HEK293T (cell line): ENCODE measurements around the gene PLEKHB2.
"Not testable (repeated sequence)": the region's sequence is repeated elsewhere in the genome, so short reads cannot be mapped to it uniquely, and the experiment has no call there.

ENCODE experiments used
- CTCF ChIA-PET: fragments of 350-600 bp; formaldehyde crosslinking; extraction: SDS; loops from one replicate; lab custom pipeline; 2021; ENCODE audit warnings: antibody characterized with exemption, inconsistent platforms; lab: Yijun Ruan, JAX
- POLR2A ChIA-PET: fragments of 350-600 bp; formaldehyde crosslinking; extraction: SDS; loops from one replicate; lab custom pipeline; 2020; ENCODE audit warnings: antibody characterized with exemption, inconsistent platforms; lab: Yijun Ruan, JAX
- DNase-seq: peaks from one replicate; pipeline ENCODE4 v3.0.0; 2012; ENCODE audit warnings: mixed read lengths; ENCODE audit errors: extremely low spot score
- ARNT ChIP-seq: fragments of 450-650 bp; IDR thresholded peaks from 2 replicates; pipeline ENCODE4 v1.6.1; 2017; ENCODE audit warnings: mild to moderate bottlenecking
- BHLHE40 ChIP-seq: fragments of 450-650 bp; IDR thresholded peaks from 2 replicates; pipeline ENCODE4 v1.6.1; 2016; ENCODE audit warnings: mild to moderate bottlenecking, moderate library complexity, borderline replicate concordance
- CTBP1 ChIP-seq: fragments of 450-650 bp; IDR thresholded peaks from 2 replicates; pipeline ENCODE4 v1.6.1; 2016; ENCODE audit warnings: borderline replicate concordance
- ELF4 ChIP-seq: fragments of 450-650 bp; IDR thresholded peaks from 2 replicates; pipeline ENCODE4 v1.6.1; 2017; ENCODE audit warnings: antibody characterized with exemption
- FOXA1 ChIP-seq: fragments of 450-650 bp; IDR thresholded peaks from 2 replicates; pipeline ENCODE4 v1.6.1; 2016; ENCODE audit warnings: mild to moderate bottlenecking
- FOXK2 ChIP-seq: fragments of 450-650 bp; IDR thresholded peaks from 2 replicates; pipeline ENCODE4 v1.6.1; 2016; ENCODE audit warnings: mild to moderate bottlenecking
- FOXM1 ChIP-seq: fragments of 450-650 bp; IDR thresholded peaks from 2 replicates; pipeline ENCODE4 v1.6.1; 2017; ENCODE audit warnings: mild to moderate bottlenecking, borderline replicate concordance
- HDGF ChIP-seq: fragments of 450-650 bp; IDR thresholded peaks from 2 replicates; pipeline ENCODE4 v1.6.1; 2017; ENCODE audit warnings: antibody characterized with exemption, borderline replicate concordance
- L3MBTL2 ChIP-seq: fragments of 450-650 bp; conservative IDR thresholded peaks from 2 replicates; pipeline ENCODE4 v1.6.1; 2016; ENCODE audit warnings: mild to moderate bottlenecking
- LEF1 ChIP-seq: fragments of 450-650 bp; IDR thresholded peaks from 2 replicates; pipeline ENCODE4 v1.6.1; 2017; ENCODE audit warnings: mild to moderate bottlenecking, borderline replicate concordance
- NFRKB ChIP-seq: fragments of 450-650 bp; IDR thresholded peaks from 2 replicates; pipeline ENCODE4 v1.6.1; 2016; ENCODE audit warnings: mild to moderate bottlenecking, moderate library complexity
- SP1 ChIP-seq: fragments of 450-650 bp; IDR thresholded peaks from 2 replicates; pipeline ENCODE4 v1.6.1; 2017
- SUZ12 ChIP-seq: fragments of 450-650 bp; IDR thresholded peaks from 2 replicates; pipeline ENCODE4 v1.6.1; 2016; ENCODE audit warnings: mild to moderate bottlenecking
- TARDBP ChIP-seq: fragments of 450-650 bp; IDR thresholded peaks from 2 replicates; pipeline ENCODE4 v1.6.1; 2016
- ZNF384 ChIP-seq: fragments of 450-650 bp; IDR thresholded peaks from 2 replicates; pipeline ENCODE4 v1.6.1; 2016
- TF ChIP-seq, protein P1 (sequence below): fragments of 450-650 bp; IDR thresholded peaks from 2 replicates; pipeline ENCODE4 v1.6.1; 2016

Gene PLEKHB2

GRCh38 chr2:131156452-131157149, 51.5 kb downstream of the PLEKHB2 start:
- CTCF ChIA-PET = no interaction called here

GRCh38 chr2:131165562-131165961, 60.4 kb downstream of the PLEKHB2 start:
- CTCF ChIA-PET, POLR2A ChIA-PET, DNase-seq: not testable (repeated sequence)

More at GRCh38 chr2:131156452-131157149, 51.5 kb downstream of the PLEKHB2 start:
- no peak for DNase-seq
- POLR2A ChIA-PET = no interaction called here
- TF ChIP-seq SP1 (no peak), CTBP1 (no peak), FOXM1 (no peak), NFRKB (no peak), SUZ12 (no peak), HDGF (no peak)

GRCh38 chr2:131168538-131168937, 63.4 kb downstream of the PLEKHB2 start:
- POLR2A ChIA-PET = no interaction called here
- no peak for TF ChIP-seq TARDBP
- no peak for TF ChIP-seq L3MBTL2
- no peak for TF ChIP-seq LEF1
- TF ChIP-seq SP1 = no peak
- TF ChIP-seq ELF4 = no peak
- TF ChIP-seq, protein P1, sequence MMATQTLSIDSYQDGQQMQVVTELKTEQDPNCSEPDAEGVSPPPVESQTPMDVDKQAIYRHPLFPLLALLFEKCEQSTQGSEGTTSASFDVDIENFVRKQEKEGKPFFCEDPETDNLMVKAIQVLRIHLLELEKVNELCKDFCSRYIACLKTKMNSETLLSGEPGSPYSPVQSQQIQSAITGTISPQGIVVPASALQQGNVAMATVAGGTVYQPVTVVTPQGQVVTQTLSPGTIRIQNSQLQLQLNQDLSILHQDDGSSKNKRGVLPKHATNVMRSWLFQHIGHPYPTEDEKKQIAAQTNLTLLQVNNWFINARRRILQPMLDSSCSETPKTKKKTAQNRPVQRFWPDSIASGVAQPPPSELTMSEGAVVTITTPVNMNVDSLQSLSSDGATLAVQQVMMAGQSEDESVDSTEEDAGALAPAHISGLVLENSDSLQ = no peak
- TF ChIP-seq FOXK2 = no peak
- no peak for TF ChIP-seq CTBP1
- TF ChIP-seq HDGF = no peak
- TF ChIP-seq FOXA1 = no peak
- no peak for TF ChIP-seq SUZ12
- TF ChIP-seq NFRKB = no peak
- TF ChIP-seq ZNF384 = no peak
- no peak for TF ChIP-seq ARNT
- TF ChIP-seq FOXM1 = no peak
- no peak for TF ChIP-seq BHLHE40

DNA sequence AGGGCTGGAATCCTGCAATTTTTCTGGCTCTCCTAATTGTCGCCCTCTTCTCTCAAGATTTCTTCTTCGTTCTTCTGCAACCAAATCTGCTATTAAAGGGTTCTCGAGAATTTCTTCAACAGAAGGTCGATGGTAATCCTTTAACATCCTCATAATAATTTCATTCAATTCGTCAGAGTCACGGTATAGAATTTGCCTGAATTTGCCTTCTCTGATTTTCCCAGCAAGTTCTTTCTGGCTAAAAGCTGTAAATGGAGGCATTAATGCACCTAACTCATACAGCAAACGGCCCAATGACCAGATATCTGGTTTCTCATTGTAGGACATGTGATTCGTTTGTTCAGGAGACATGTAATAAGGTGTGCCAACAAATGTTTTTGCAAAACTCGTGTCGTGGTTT, 72.9 kb downstream of the PLEKHB2 start:
- DNase-seq, POLR2A ChIA-PET, CTCF ChIA-PET: not testable (repeated sequence)

More at GRCh38 chr2:131168538-131168937, 63.4 kb downstream of the PLEKHB2 start:
- no peak for DNase-seq
- CTCF ChIA-PET = no interaction called here

DNA sequence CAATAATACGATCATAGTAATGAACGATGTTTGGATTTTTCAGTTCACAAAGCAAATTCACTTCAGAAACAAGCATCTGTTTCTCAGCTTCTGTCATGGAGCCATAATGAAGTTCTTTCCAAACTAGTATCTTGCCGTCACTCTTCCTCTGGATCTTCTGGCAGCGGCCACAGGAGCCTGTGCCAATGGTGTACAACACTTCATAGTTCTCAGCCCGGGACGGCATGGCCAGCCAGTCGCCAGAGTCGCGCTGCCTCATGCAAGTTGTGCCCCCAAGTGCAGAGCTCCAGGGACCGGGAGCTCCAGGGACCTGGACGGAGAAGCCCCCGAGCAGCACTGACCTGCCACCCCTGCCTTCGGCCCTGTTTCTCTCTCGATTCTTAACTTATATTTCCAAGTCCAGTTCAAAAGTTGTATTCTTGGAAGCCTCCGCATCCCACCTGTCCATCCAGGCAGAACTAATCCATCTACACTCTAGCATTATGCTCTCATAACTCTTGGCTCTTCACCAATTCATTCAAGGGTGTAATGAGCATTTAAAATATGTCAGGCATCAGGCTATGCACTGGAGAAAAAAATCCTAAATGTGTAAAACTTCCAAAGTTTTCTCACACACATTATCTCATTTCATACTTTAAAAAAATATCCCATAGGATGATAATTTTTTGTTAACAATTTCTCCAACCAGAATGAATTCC, 73.7 kb downstream of the PLEKHB2 start:
- POLR2A ChIA-PET, CTCF ChIA-PET, DNase-seq: not testable (repeated sequence)

- DNase-seq, CTCF ChIA-PET, POLR2A ChIA-PET: not testable (repeated sequence)
Measured at GRCh38 chr2:131181451-131181850, 76.3 kb downstream of the PLEKHB2 start.

DNA sequence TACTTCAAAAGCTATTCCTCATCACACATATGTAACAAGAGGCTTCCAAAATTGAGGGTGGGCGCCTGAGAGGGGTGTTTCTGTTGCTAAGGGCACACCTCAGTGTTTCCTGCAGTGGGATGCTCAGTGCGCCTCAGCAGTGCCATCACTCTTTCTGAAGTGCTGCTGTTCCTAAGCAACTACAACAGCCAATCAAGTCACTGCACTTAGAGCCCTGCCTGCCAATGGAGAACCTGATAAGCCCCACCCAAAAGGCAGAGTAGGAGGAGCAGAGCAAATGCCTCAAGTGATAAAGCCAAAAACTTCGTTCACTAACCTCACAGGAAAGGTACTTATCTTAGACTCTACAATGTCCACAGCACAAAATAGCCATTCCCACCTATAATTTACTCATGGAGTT, 88.3 kb downstream of the PLEKHB2 start:
- CTCF ChIA-PET, POLR2A ChIA-PET, DNase-seq: not testable (repeated sequence)

- DNase-seq, CTCF ChIA-PET, POLR2A ChIA-PET: not testable (repeated sequence)
Measured at GRCh38 chr2:131196186-131196585, 91.0 kb downstream of the PLEKHB2 start.
